Kidney glomerular epithelial cell (primary cell): ENCODE results near the gene ATF7IP2.
"Not testable (repeated sequence)": the region's sequence is repeated elsewhere in the genome, so short reads cannot be mapped to it uniquely, and the experiment has no call there.

Experiments
- DNase-seq: peaks from one replicate; lab custom pipeline; 2025; lab: John Stamatoyannopoulos, UW

Gene ATF7IP2

GRCh38 chr16:10452208-10453158 lies 66.6 kb downstream of the ATF7IP2 start:
- DNase-seq = not testable (repeated sequence)

GRCh38 chr16:10453159-10453510 lies 67.3 kb downstream of the ATF7IP2 start:
- no peak for DNase-seq

GRCh38 chr16:10465821-10466220 lies 80.0 kb downstream of the ATF7IP2 start:
- DNase-seq = no peak

GRCh38 chr16:10466313-10466712 lies 80.5 kb downstream of the ATF7IP2 start:
- DNase-seq = no peak

- DNase-seq = no peak
Observed at GRCh38 chr16:10466861-10467260, 81.0 kb downstream of the ATF7IP2 start.

GRCh38 chr16:10476636-10477035 lies 90.8 kb downstream of the ATF7IP2 start:
- DNase-seq = not testable (repeated sequence)

- no peak for DNase-seq
Observed at GRCh38 chr16:10480151-10480550, 94.3 kb downstream of the ATF7IP2 start.

- DNase-seq = no peak
Observed at GRCh38 chr16:10485159-10485558, 99.3 kb downstream of the ATF7IP2 start.

GRCh38 chr16:10485698-10486382 lies 100.0 kb downstream of the ATF7IP2 start:
- no peak for DNase-seq

- DNase-seq = no peak
Observed at GRCh38 chr16:10490141-10490540, 104.3 kb downstream of the ATF7IP2 start.

GRCh38 chr16:10493276-10493675 lies 107.4 kb downstream of the ATF7IP2 start:
- no peak for DNase-seq

- DNase-seq = no peak
Observed at GRCh38 chr16:10494343-10495030, 108.6 kb downstream of the ATF7IP2 start.

GRCh38 chr16:10495031-10495345 lies 109.1 kb downstream of the ATF7IP2 start:
- no peak for DNase-seq

- DNase-seq = no peak
Observed at GRCh38 chr16:10497132-10498101, 111.6 kb downstream of the ATF7IP2 start.

GRCh38 chr16:10500582-10500981 lies 114.7 kb downstream of the ATF7IP2 start:
- DNase-seq = no peak

- DNase-seq = no peak
Observed at GRCh38 chr16:10501016-10501607, 115.3 kb downstream of the ATF7IP2 start.

- DNase-seq = no peak
Observed at GRCh38 chr16:10502776-10503175, 116.9 kb downstream of the ATF7IP2 start.

GRCh38 chr16:10504404-10504885 lies 118.6 kb downstream of the ATF7IP2 start:
- no peak for DNase-seq

- not testable (repeated sequence) for DNase-seq
Observed at GRCh38 chr16:10505286-10505685, 119.4 kb downstream of the ATF7IP2 start.

- peak; percentile 75 for DNase-seq
Observed at GRCh38 chr16:10509534-10510025, 123.7 kb downstream of the ATF7IP2 start.

- DNase-seq = no peak
Observed at GRCh38 chr16:10510279-10510678, 124.4 kb downstream of the ATF7IP2 start.
